GM21423 (cell line): Measurements from ENCODE around the gene ABCB8.
A peak's percentile ranks its signal among the peaks of the same experiment; 100 is the strongest.
"Not testable (repeated sequence)": the region's sequence is repeated elsewhere in the genome, so short reads cannot be mapped to it uniquely, and the experiment has no call there.

ENCODE experiments used
- ATAC-seq: cut with Tn5 transposase; IDR thresholded peaks from one replicate; pipeline ENCODE4 v1.9.1; 2021; ENCODE audit warnings: mild to moderate bottlenecking, moderate library complexity; ENCODE audit not compliant: unreplicated experiment

ABCB8 gene

DNA sequence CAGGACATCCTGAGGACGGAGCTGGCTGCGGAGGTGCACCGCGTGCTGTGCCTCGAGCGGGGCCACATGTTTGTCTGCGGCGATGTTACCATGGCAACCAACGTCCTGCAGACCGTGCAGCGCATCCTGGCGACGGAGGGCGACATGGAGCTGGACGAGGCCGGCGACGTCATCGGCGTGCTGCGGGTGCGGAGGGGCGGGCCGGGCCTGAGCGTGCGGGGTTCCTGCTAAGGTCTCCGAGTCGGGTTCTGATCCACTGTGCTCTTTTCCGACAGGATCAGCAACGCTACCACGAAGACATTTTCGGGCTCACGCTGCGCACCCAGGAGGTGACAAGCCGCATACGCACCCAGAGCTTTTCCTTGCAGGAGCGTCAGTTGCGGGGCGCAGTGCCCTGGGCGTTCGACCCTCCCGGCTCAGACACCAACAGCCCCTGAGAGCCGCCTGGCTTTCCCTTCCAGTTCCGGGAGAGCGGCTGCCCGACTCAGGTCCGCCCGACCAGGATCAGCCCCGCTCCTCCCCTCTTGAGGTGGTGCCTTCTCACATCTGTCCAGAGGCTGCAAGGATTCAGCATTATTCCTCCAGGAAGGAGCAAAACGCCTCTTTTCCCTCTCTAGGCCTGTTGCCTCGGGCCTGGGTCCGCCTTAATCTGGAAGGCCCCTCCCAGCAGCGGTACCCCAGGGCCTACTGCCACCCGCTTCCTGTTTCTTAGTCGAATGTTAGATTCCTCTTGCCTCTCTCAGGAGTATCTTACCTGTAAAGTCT lies 14.3 kb upstream of the ABCB8 start:
- ATAC-seq, result peak; percentile 45

DNA sequence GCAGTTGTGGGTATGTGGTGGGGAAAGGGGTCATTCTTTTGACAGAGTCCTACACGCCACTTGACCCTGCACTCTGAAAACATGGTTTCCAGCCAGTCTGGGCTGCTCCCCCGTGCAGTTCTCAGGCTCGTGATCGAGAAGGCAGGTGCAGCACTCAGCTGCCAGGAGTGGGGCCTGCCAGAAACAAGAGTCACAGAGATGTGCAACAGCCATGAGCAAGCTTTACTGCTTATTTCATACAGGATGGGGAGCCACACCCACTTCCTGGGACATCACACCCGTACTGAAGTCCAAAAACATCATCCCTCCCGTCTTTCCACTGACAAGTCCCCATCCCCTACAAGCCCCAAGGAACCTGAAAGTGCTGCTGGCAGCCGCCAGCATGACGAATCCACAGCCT lies 13.3 kb upstream of the ABCB8 start:
- ATAC-seq, result no peak

DNA sequence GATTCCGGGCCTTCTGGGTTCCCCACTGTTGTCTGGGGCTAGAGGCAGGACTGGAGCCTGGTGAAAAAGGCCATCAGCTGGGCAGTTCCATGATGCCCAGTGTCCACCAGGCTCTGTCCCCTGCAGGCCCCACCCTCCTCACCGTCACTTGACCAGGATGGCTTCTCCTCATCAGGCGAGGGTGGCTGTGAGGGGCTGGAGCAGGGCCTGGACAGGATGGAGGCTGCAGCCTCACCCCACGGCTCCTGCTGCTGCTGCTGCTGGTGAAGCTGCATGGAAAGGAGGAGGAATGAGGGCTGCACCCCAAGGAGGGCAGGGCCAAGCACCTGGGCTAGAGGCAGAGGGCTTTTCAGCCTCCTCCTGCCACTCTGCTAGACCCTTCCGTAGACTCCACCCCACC lies 12.3 kb upstream of the ABCB8 start:
- no peak for ATAC-seq

DNA sequence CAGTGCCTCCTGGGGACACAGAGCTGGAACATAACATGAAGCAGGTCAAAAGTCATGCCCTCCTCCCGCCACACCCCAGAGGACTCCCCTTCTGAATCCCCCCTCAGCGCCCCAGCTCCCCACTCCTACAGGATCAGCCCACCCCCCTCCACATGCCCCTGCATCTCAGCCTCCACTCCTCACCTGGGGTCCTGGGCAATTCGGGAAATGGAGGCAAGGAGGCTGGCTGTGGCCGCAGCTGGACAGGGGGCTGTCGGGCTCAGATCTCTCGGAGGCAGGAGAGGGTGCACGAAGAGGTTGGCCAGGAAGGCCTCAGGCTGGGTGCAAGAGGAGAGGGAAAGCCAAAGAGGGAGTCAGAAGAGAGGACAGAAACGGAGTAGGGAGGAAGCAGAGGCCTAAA lies 11.7 kb upstream of the ABCB8 start:
- no peak for ATAC-seq

DNA sequence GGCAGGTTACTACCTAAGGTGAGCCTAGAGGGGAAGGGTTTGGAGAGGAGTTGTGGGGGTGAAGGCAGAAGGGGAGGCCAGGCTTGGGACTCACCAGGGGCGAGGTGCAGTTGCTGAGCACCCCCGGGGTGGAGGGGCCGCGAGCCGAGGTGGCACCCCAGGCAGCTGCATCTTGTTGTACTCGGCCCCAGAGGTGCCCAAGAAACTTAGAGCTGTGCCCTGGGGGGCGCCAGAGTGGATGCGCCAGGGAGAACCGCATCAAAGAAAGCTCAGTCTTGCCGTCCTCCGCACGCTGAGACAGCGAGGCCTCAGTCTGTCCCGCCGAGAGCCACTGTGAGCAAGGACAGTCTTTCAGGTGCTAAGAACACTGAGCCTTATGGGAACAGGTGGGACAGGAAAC lies 11.3 kb upstream of the ABCB8 start:
- no peak for ATAC-seq

DNA sequence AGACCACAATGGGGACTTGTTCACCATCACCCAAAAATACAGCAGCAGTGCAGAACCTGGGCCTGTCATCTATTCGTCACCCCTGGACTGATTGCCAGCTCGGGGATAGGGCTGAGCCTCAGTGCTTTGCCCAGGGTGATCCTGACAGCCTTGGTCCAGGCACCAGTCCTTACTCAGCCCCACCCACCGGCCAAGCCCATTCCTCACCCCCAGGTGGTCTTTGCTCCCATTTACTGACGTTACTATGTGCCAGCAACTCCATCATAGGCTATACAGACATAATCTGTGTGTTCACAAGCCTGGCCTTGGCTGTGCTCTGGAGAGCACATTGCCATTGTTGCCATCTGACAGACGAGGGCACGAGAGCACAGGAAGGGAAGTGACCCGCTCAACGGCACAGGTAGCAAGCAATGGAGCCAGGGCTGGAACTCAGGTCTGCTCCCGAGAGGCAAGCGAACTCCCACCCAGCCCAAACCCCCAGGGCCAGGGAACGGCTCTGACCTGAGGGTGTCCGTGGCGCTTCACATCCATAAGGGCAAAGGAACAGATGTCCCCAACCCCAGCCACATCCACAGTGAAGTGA lies 10.8 kb upstream of the ABCB8 start:
- ATAC-seq, result no peak

DNA sequence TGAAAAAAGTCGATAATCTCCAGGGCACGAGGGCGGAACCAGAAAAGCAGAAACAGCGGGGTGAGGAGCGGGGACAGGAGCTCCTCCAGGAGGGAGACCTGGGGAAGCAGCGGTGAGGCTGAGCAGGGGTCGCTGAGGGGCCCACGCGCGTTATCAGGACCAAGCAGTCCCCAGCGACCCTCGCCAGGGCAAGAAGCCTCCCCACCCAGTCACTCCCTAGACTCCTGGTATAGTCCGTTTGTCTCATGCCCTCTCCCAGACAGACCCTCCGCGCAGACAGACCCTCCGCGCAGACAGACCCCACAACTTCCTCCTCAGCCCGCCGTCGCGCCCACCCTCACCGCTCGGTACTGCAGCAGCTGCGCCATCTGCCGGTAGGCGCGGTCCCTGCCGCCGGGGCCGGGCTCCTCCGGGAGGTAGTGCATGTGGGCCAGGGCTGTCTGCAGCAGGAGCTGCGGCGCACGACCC lies 10.3 kb upstream of the ABCB8 start:
- ATAC-seq, result no peak

DNA sequence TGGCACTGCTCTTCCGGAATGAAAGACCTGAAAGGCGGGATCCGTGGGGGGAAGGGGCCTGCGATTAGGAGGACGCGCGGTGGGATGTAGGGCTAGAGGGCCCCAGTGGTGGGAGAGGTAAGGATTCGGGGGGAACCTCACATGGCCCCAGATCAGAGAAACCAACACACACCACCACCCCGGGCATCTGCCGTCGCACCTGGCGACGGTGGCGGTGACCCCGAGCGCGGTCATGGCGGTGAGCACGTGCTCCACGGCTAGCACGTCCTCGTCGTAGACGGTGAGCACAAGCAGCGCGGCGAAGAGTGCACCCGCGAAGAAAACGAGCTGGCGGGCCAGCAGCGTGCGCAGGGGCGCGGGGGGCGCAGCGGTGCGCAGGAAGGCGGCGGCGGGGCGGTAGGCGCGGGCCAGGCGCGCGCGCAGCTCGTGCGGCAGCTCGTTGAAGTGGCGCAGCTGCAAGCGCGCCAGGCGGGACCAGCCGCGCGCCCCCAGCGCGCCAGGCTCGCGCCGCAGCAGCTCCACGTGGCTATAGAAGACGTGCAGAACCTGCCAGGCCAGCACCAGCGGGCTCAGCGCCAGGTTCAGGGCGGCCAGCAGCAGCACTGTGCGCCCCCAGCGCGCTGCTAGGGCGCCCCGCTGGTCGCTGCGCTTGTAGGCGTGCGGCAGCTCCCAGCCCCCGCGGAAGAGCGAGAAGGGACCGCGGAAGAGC lies 9.7 kb upstream of the ABCB8 start:
- ATAC-seq, result no peak

DNA sequence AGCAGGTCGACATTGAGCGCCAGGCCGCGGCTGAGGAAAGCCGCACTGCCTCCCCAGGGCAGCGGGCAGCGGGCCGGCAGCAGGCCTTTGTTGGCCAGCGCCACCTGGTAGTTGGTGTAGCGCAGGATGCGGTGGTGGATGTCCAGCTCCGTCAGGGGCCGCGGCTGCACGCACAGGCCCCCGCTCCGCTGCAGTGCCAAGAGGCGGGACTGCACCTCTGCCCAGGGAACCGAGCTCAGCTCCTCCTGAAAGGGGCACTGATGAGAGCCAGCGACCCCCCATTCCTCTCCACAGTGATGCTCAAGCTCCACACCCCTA lies 9.2 kb upstream of the ABCB8 start:
- no peak for ATAC-seq

DNA sequence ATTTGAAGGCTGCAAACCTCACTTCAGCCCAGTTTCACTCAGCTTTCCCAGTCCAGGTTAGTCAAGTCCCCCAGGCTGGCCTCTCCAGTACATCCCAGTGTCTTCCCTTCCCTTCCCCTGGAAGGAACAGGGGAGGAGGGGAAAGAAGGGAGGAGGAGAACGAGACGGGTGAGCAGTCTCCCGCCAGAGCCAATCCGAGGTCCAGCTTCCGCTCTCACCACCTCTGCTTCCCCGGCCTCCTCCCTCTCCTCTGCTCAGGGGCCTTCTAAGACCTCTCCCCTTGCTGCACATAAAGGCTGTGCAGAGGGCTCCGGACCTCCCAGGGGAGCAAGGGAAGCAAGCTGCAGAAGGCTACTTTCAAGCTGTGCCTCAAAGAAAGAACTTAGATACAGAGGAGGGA lies 8.0 kb upstream of the ABCB8 start:
- no peak for ATAC-seq

DNA sequence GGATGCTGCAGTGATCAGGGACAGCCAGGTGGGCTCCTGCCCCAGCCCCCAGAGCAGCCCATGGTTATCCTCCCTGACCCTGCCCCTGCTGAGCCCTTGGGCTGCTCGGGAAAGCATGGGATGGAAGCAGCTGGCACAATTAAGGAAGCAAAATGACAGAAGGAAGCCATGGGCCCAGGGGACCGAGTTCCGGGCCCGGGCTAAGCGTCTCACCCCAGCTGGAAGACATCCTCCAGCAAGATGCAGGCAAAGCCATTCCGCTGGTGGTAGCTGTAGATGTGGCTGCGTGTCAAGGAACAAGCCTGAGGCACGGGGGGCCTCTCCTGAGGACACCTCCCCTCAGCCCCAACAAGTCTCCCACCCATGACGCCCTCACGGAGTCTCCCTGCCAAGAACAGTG lies 5.0 kb upstream of the ABCB8 start:
- ATAC-seq, result no peak

DNA sequence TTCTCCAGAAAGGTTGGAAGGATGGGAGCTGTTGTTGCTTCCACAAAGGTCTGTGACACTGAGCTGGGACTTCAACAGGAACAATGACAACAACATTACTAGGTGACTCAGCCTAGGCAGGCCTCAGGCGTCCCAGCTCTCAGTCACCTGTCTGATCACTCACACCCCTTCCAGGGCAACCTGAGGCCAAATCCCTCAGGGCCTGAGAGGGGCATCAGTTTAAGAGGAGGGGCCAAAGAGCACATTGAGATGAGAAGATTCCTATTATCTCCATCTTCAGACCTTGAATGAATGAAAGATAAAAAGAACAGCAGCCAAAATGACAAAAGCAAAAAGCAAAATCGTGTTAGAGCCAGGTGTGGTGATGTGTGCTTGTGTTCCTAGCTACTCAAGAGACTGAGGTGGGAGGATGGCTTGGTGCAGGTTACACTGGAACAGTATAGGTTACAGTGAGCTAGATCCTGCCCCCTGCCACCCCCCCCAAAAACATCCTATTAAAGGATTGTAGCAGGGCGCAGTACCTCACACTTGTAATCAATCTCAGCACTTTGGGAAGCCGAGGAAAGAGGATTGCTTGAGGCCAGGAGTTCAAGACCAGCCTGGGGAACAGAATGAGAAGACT lies 3.7 kb upstream of the ABCB8 start, which contains the start of gene ATG9B:
ATG9B (minus strand) TSS at position 60 of the 622 bp plus-strand sequence. CDS start 71 bp downstream, outside the sequence.
- ATAC-seq, result no peak

DNA sequence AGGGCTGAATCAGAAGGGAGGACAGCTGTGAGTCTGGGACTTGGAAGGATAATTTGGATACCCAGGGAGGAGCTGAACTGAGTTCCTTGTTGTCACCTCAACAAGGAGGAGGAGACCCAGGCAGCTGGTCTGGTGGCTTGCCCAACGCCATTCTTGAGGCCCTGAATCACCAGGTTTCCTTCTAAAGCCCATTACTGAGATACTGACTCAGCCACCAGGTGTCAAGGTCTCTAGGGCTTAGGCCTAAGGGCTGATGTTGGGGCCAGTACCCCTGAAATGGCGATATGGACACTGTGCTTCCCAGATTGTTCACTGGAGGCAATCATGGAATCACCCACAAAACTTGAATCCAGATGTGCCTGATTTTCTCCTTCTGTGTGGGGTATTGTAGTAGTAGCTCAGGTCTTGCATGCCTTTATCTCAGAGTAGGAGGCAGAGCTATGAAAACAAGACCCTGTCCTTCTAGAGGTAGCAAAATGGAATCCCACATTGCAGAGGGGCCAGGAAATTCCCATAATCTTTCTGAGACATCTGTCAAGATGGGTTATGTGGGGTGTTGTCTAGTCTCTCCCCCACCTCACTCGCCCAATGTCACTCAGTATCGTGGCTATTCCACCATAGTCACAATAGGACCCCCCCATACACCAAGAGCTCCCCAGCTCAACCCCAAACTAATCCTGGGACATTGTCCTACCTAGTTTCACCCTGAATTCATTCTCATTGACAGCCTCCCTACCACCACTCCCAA lies 2.2 kb upstream of the ABCB8 start:
- no peak for ATAC-seq

DNA sequence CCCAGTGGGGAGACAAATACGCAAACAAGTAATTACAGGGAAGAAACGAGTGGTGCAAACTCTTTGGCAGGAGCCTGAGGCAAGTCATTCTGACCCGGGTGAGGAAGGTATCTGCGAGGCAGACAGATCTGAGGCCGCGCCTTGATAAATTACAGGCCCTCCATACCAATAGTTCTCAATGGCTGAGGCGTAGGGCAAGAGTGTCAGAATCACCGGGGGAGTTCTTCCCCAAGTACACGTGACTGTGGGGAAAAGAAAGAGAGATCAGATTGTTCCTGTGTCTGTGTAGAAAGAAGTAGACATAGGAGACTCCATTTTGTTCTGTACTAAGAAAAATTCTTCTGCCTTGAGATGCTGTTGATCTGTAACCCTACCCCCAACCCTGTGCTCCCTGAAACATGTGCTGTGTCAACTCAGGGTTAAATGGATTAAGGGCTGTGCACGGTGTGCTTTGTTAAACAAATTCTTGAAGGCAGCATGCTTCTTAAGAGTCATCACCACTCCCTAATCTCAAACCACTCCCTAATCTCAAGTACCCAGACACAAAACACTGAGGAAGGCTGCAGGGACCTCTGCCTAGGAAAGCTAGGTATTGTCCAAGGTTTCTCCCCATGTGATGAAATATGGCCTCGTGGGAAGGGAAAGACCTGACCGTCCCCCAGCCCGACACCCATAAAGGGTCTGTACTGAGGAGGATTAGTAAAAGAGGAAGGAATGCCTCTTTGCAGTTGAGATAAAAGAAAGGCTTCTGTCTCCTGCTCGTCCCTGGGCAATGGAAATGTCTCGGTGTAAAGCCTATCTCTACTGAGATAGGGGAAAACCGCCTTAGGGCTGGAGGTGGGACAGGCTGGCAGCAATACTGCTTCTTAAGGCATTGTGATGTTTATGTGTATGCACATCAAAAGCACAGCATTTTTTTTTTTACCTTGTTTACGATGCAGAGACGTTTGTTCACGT lies 1.2 kb upstream of the ABCB8 start:
- ATAC-seq, result not testable (repeated sequence)

DNA sequence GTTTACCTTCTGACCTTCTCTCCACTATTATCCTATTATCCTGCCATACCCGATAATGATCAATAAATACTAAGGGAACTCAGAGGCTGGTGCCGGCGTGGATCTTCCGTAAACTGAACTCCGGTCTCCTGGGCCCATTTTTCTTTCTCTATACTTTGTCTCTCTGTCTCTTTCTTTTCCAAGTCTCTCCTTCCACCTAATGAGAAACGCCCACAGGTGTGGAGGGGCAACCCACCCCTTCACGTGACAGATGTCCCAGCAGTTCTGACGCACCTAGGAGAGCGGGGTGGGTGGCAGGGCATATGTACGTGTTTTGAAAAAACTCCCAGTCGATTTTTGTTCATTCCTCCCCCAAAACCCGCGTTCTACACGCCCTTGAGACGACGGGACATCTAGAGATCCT lies 521 bp upstream of the ABCB8 start:
- ATAC-seq, result not testable (repeated sequence)

DNA sequence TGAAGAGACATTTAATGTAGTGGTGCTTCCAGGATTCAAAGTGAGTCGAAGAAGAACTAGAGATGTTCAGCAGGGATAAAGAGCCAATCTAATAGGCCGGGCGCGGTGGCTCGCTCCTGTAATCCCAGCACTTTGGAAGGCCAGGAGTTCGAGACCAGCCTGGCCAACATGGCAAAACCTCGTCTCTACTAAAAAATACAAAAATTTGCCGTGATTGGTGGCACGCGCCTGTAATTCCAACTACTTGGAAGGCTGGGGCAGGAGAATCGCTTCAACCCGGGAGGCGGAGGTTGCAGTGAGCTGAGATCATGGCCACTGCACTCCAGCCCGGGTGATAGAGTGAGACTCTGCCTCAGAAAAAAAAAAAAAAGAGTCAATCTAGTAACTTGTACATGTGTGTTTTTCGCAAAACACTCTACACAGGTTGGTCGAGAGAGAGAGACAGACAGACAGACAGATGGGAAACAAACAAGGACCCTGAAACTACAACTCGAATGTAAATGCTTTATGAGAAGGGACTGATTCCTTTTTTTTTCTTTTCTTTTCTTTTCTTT lies 775 bp downstream of the ABCB8 start:
- ATAC-seq, result no peak

DNA sequence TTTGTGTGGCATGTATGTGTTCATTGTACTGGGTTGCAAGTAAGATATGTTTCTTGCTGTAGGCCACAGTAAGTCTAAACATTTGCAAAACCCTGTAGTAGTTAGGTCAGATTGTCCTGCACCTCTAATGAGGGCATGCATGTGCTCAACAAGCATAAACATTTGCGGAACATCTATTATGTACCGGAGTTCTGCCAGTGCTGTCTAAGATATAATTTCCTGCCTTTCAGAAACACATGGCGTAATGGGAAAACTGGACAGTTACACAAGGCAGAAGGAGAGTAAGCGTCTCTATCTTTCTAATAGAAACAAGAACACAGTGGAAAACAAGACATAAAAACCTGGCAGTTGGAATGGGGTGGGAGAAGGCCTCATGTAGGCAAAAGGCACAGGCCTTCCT lies 2.8 kb downstream of the ABCB8 start:
- ATAC-seq, result no peak

DNA sequence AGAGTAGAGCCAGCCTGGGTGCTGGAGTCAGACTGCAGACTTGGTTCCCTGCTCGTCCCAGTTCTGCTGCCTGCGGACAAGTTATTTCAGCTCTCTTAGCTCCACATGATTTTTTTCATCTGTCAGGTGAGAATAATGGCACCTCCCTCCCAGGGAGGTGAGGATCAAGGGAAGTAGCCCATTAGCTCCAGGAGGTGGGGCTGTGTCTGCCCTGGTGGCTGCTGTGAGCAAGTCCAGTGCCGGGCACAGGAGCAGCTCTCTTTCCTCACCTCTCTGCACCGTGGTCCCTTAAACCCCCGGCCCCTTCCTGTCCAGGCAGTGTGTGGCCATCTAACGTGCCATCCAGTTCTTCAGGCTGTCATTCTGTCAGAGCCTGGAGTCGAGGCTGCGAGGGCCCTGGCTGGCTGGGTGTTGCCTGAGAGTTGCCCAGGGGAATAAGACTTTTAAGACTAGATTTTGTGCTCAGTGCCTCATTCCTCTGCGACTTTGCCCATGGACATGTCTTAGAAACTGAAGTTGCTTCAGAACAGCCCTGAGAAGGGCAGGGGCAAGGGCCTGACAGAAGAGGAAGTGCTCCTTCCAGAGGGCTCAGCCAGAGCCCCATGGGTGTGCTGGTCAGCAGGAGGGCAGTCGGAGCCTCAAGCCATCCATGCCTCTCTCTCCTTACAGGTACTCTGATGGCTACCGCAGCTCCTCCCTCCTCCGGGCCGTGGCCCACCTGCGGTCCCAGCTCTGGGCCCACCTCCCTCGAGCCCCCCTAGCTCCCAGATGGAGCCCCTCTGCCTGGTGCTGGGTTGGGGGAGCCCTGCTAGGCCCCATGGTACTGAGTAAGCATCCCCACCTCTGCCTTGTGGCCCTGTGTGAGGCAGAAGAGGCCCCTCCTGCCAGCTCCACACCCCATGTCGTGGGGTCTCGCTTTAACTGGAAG lies 5.0 kb downstream of the ABCB8 start:
- no peak for ATAC-seq

DNA sequence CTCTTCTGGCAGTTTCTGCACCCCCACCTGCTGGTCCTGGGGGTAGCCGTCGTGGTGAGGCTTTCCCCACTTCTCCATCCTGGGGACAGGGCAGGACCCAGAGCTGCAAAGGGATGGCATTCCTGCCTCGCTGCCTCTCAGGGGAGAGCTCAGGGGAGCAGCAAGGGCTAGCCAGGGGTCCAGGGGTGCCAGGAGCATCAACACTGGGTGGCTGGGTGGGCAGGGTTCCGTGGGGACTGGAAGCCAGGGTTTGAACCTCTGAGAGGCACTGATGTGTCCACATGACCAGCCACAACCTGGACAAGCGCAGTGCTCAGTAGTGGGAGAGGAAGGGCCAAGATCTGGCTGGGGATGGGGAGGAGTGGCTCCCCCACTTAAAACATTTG lies 5.6 kb downstream of the ABCB8 start:
- no peak for ATAC-seq
